H1 (cell line): ENCODE results near the gene LRPAP1. TPM values are rescaled to one million over a fixed set of nuclear protein-coding genes. Genes with fewer than 3 reads are reported as not detected.
"Not testable (repeated sequence)": the region's sequence is repeated elsewhere in the genome, so short reads cannot be mapped to it uniquely, and the experiment has no call there.

Experiments used
- CTCF ChIA-PET: fragments of 300-600 bp; sonication (Branson Sonifier 250); formaldehyde crosslinking; loops from one replicate; lab custom pipeline; 2021; ENCODE audit not compliant: partially characterized antibody; lab: Charles Lee
- POLR2A ChIA-PET: fragments of 300-600 bp; sonication (Branson Sonifier 250); formaldehyde crosslinking; loops from one replicate; lab custom pipeline; 2021; ENCODE audit warnings: inconsistent platforms; ENCODE audit not compliant: partially characterized antibody; lab: Charles Lee
- DNase-seq, 2 experiments: peaks; one replicate each; pipeline versions ENCODE4 v3.0.0 to v3.0.0-alpha.2; 2010 to 2022; ENCODE audit warnings: low spot score in 2 of 2, low read depth in 1 of 2, mixed read lengths in 1 of 2
- FAIRE-seq: peaks from 2 replicates; lab custom pipeline; 2011; peaks lifted over from hg19 to GRCh38; lab: Jason Lieb, UNC
- H2AFZ ChIP-seq: 2 replicates; pipeline ENCODE4 v1.8.1; 2012; ENCODE audit warnings: low read length, inconsistent platforms
- H2AK5ac ChIP-seq: 2 replicates; pipeline ENCODE4 v1.6.1; 2013; ENCODE audit warnings: low read depth, low read length
- H2BK120ac ChIP-seq: replicated peaks from 2 replicates; pipeline ENCODE3; 2013; ENCODE audit warnings: low read depth, low read length, inconsistent platforms
- H2BK12ac ChIP-seq: 2 replicates; pipeline ENCODE4 v1.6.1; 2013; ENCODE audit warnings: low read depth, low read length
- H2BK15ac ChIP-seq: 2 replicates; pipeline ENCODE4 v1.6.1; 2013; ENCODE audit warnings: low read length
- H2BK20ac ChIP-seq: 2 replicates; pipeline ENCODE4 v1.6.1; 2013; ENCODE audit warnings: low read length
- H2BK5ac ChIP-seq: 2 replicates; pipeline ENCODE4 v1.6.1; 2013; ENCODE audit warnings: low read depth, low read length
- H3K14ac ChIP-seq: 2 replicates; pipeline ENCODE4 v1.6.1; 2013; ENCODE audit warnings: inconsistent platforms; ENCODE audit not compliant: insufficient read length
- H3K18ac ChIP-seq: 2 replicates; pipeline ENCODE4 v1.6.1; 2013; ENCODE audit warnings: low read length; ENCODE audit errors: extremely low read depth
- H3K23ac ChIP-seq: 2 replicates; pipeline ENCODE4 v1.6.1; 2013; ENCODE audit warnings: inconsistent platforms; ENCODE audit not compliant: insufficient read length
- H3K23me2 ChIP-seq: 2 replicates; pipeline ENCODE4 v1.6.1; 2013; ENCODE audit warnings: low read depth, low read length
- H3K27ac ChIP-seq: 2 replicates; pipeline ENCODE4 v1.6.1; 2011; ENCODE audit warnings: low read depth, low read length, inconsistent platforms
- H3K27me3 ChIP-seq, 4 experiments: replicated peaks in 1 of 4; 1 replicate in 1 of 4; 2 replicates in 3 of 4; pipeline versions ENCODE4 v1.6.1 to v1.8.1; 2011 to 2013; ENCODE audit warnings: low read length in 3 of 4, mild to moderate bottlenecking in 3 of 4, inconsistent platforms in 2 of 4, mixed read lengths in 2 of 4, moderate library complexity in 1 of 4; ENCODE audit not compliant: control insufficient read depth in 3 of 4, insufficient read depth in 3 of 4; ENCODE audit errors: extremely low read depth in 1 of 4
- H3K36me3 ChIP-seq, 4 experiments: 2 replicates each; pipeline versions ENCODE4 v1.6.1 to v1.8.1; 2011 to 2013; ENCODE audit warnings: mild to moderate bottlenecking in 4 of 4, low read length in 3 of 4, moderate library complexity in 2 of 4, control low read depth in 1 of 4, inconsistent platforms in 1 of 4; ENCODE audit not compliant: insufficient read depth in 4 of 4, control insufficient read depth in 2 of 4
- H3K4ac ChIP-seq: replicated peaks from 2 replicates; pipeline ENCODE3; 2013; ENCODE audit warnings: low read length, low read depth, mixed read lengths, inconsistent platforms; ENCODE audit not compliant: insufficient read length
- H3K4me1 ChIP-seq, 4 experiments: replicated peaks in 1 of 4; 1 replicate in 1 of 4; 2 replicates in 3 of 4; pipeline versions ENCODE4 v1.6.1 to v1.8.1; 2011 to 2013; ENCODE audit warnings: low read length in 3 of 4, inconsistent platforms in 2 of 4, mixed read lengths in 1 of 4; ENCODE audit not compliant: insufficient read depth in 4 of 4, control insufficient read depth in 3 of 4
- H3K4me2 ChIP-seq, 2 experiments: 2 replicates each; pipeline versions ENCODE4 v1.6.1 to v1.8.1; 2011 to 2013; ENCODE audit warnings: low read depth in 2 of 2, low read length in 2 of 2, control low read depth in 1 of 2, inconsistent platforms in 1 of 2, mild to moderate bottlenecking in 1 of 2; ENCODE audit not compliant: insufficient read depth in 1 of 2
- H3K4me3 ChIP-seq, 4 experiments: fragments of 200-600, 300-600 bp in 1 of 4; sonication (generic), shearing (Covaris generic), sonication (Bioruptor Twin) in 1 of 4; 2 replicates each; pipeline versions ENCODE4 v1.5.1 to v1.8.1; 2011 to 2016; ENCODE audit warnings: low read length in 4 of 4, low read depth in 3 of 4, control low read depth in 2 of 4, inconsistent platforms in 2 of 4, mild to moderate bottlenecking in 2 of 4, mixed read lengths in 1 of 4, moderate library complexity in 1 of 4; ENCODE audit not compliant: insufficient read depth in 2 of 4; ENCODE audit errors: extremely low read depth in 1 of 4
- H3K56ac ChIP-seq: replicated peaks from 2 replicates; pipeline ENCODE3; 2013; ENCODE audit warnings: low read depth, mild to moderate bottlenecking, mixed read lengths, low read length, inconsistent platforms; ENCODE audit not compliant: insufficient read length
- H3K79me1 ChIP-seq: 2 replicates; pipeline ENCODE4 v1.6.1; 2013; ENCODE audit warnings: low read depth, low read length, control low read depth
- H3K79me2 ChIP-seq, 2 experiments: 2 replicates each; pipeline versions ENCODE4 v1.6.1 to v1.8.1; 2012 to 2013; ENCODE audit warnings: low read length in 2 of 2, mild to moderate bottlenecking in 2 of 2, inconsistent platforms in 1 of 2; ENCODE audit not compliant: insufficient read depth in 2 of 2, control insufficient read depth in 1 of 2
- H3K9ac ChIP-seq, 4 experiments: replicated peaks in 1 of 4; 1 replicate in 1 of 4; 2 replicates in 3 of 4; pipeline versions ENCODE4 v1.6.1 to v1.8.1; 2011 to 2013; ENCODE audit warnings: low read depth in 3 of 4, low read length in 3 of 4, control low read depth in 2 of 4, mild to moderate bottlenecking in 2 of 4, moderate library complexity in 2 of 4, inconsistent platforms in 1 of 4; ENCODE audit errors: extremely low read depth in 1 of 4
- H3K9me3 ChIP-seq, 2 experiments: 2 replicates each; pipeline versions ENCODE4 v1.6.1 to v1.8.1; 2012 to 2013; ENCODE audit warnings: mild to moderate bottlenecking in 2 of 2, moderate library complexity in 2 of 2, control low read depth in 1 of 2, inconsistent platforms in 1 of 2, low read depth in 1 of 2, low read length in 1 of 2, mixed read lengths in 1 of 2; ENCODE audit not compliant: insufficient read depth in 2 of 2
- H4K20me1 ChIP-seq, 2 experiments: replicated peaks in 1 of 2; 2 replicates each; pipeline versions ENCODE3 to v1.8.1; 2011 to 2013; ENCODE audit warnings: inconsistent platforms in 2 of 2, low read length in 2 of 2, mild to moderate bottlenecking in 1 of 2; ENCODE audit not compliant: insufficient read depth in 2 of 2, control insufficient read depth in 1 of 2
- H4K5ac ChIP-seq: 2 replicates; pipeline ENCODE4 v1.6.1; 2013; ENCODE audit warnings: low read length, low read depth, mixed read lengths, inconsistent platforms; ENCODE audit not compliant: insufficient read length
- H4K8ac ChIP-seq: 2 replicates; pipeline ENCODE4 v1.8.0; 2013; ENCODE audit warnings: mild to moderate bottlenecking, moderate library complexity, low read length, inconsistent platforms; ENCODE audit not compliant: insufficient read depth; ENCODE audit errors: extremely low read depth
- H4K91ac ChIP-seq: replicated peaks from 2 replicates; pipeline ENCODE3; 2013; ENCODE audit warnings: low read length, mixed read lengths, inconsistent platforms; ENCODE audit not compliant: insufficient read length
- WGBS, 2 experiments: shearing (Covaris generic) in 1 of 2; methylation state at CpG; one replicate each; pipeline versions ENCODE4 v1.1.6 to v1.1.7; 2013 to 2015; ENCODE audit warnings: low lambda C conversion rate in 2 of 2, mixed read lengths in 2 of 2, inconsistent platforms in 1 of 2, low coverage in 1 of 2, missing lambda C conversion rate in 1 of 2; ENCODE audit not compliant: insufficient replicate concordance in 2 of 2, insufficient coverage in 1 of 2, insufficient read length in 1 of 2; ENCODE audit errors: extremely low coverage in 1 of 2, missing lambda C conversion rate in 1 of 2; 5-methylcytosine and 5-hydroxymethylcytosine counted together
- polyA plus RNA-seq, 7 experiments: library from polyadenylated mRNA; depleted of rRNA in 3 of 7; stranded (reverse) in 5 of 7; unstranded in 2 of 7; fragments of >200 nt in 5 of 7; fragments of 200-250 nt in 2 of 7; gene quantifications; 1 replicate in 5 of 7; 2 replicates in 1 of 7; 4 replicates in 1 of 7; pipeline versions ENCODE4 v1.2.1 to v1.2.3, GENCODE V29; 2011 to 2013; ENCODE audit warnings: missing spikeins in 2 of 7, mixed read lengths in 2 of 7
- total RNA-seq: library from RNA; stranded (reverse); fragmentation: NEBNext Ultra II Directional; extraction: Animal tissue kit (Norgen Biotek cat#: 25700); gene quantifications from 2 replicates; pipeline ENCODE4 v1.2.1, GENCODE V29; 2021

Gene LRPAP1
- total and polyA plus RNA-seq, 2 of the 8 experiments (the other 6 are each of a cell fraction or from before 2014, with no cell fraction given), result 31.1 to 101 TPM

GRCh38 chr4:3459156-3459555, 73.1 kb downstream of the LRPAP1 start:
- H3K36me3 ChIP-seq, H4K5ac ChIP-seq, H3K4me1 ChIP-seq, H3K79me2 ChIP-seq, POLR2A ChIA-PET, H3K9ac ChIP-seq, H2BK12ac ChIP-seq, H3K14ac ChIP-seq, H2BK15ac ChIP-seq, FAIRE-seq, H3K27ac ChIP-seq, H4K20me1 ChIP-seq, H3K79me1 ChIP-seq, H3K4ac ChIP-seq, H4K91ac ChIP-seq, H3K18ac ChIP-seq, H2AK5ac ChIP-seq, H2BK120ac ChIP-seq, H2BK20ac ChIP-seq, H3K9me3 ChIP-seq, H3K56ac ChIP-seq, H3K23ac ChIP-seq, DNase-seq, H4K8ac ChIP-seq, H3K23me2 ChIP-seq, H2BK5ac ChIP-seq, H3K4me3 ChIP-seq, H3K4me2 ChIP-seq, H2AFZ ChIP-seq: not testable (repeated sequence)
- CTCF ChIA-PET, result interaction anchor here (1.0 to 2.5 kb wide), 4 partner anchors 12 to 88 kb away, joined by 3 to 9 read pairs (median 4); no protein-coding TSS in a partner anchor
- whole genome bisulfite sequencing, 2 experiments, result 84% methylated on average over 5 of the region's 5 CpGs; no CpG with 5 or more reads in 1 of the 2 experiments
- peaks cover 6 to 46% (median 25%) of the 10 kb centered on the region in 4 experiments for H3K27me3 ChIP-seq
